ENCODE measurements around the gene PPP4R4.

PPP4R4 gene

DNA sequence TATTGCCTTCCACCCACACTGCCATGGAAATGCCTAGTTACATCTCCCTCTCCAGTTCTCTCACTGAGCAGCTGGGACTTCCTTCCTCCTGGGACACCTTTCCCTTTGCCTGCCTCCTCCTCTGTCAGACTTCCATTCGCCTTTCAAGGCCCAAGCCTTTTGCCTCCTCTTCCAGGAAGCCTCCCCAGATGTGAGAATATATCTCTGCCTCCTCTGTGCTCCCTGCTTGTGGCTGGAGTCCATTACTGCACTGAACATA, 47.8 kb upstream of the PPP4R4 start:
- H3K36me3 ChIP-seq (replicated peaks in 1 of 2; ENCODE audit: control insufficient read depth in 2 of 2, insufficient read depth in 2 of 2, low read length in 2 of 2): peaks cover 0 to 1% of the 10 kb centered on the region in 2 donors
- no peak overlapping the region for H2BK120ac ChIP-seq (ENCODE audit: low read depth, low read length)
- no peak overlapping the region for H3K27ac ChIP-seq (replicated peaks; ENCODE audit: low read length)
- H3K79me1 ChIP-seq (ENCODE audit: low read depth, low read length): no peaks in the 10 kb centered on the region
- H3K4me2 ChIP-seq (ENCODE audit: insufficient read depth, low read length, poor library complexity, severe bottlenecking): no peak overlapping the region
- H3K4me3 ChIP-seq (ENCODE audit: low read length in 2 of 2): no peak overlapping the region
- H3K27me3 ChIP-seq (ENCODE audit: control insufficient read depth in 3 of 3, insufficient read depth in 3 of 3, low read depth in 1 of 3, low read length in 3 of 3): peaks cover 0 to 5% (median 0%) of the 10 kb centered on the region in 3 experiments
- no peak overlapping the region for H2AK5ac ChIP-seq (ENCODE audit: low read depth, low read length)
- H3K18ac ChIP-seq (ENCODE audit: low read length): no peak overlapping the region
- no peak overlapping the region for H3K14ac ChIP-seq (ENCODE audit: low read length)
- H3K23ac ChIP-seq (ENCODE audit: low read depth, low read length, poor library complexity): no peak overlapping the region
- no peak overlapping the region for H4K91ac ChIP-seq (ENCODE audit: low read depth, low read length, poor library complexity)
- H2BK12ac ChIP-seq (ENCODE audit: low read length): no peak overlapping the region
- no peak overlapping the region for H3K9ac ChIP-seq (ENCODE audit: low read depth, low read length, poor library complexity)
- H2AFZ ChIP-seq (ENCODE audit: low read length): no peak overlapping the region
- H3K9me3 ChIP-seq (replicated peaks in 1 of 2; ENCODE audit: control insufficient read depth in 2 of 2, insufficient read depth in 1 of 2, low read depth in 1 of 2, low read length in 2 of 2): no peaks in the 10 kb centered on the region
- DNase-seq (ENCODE audit: low spot score): no peak
- peaks cover 0 to 7% of the 10 kb centered on the region in 2 donors for H3K4me1 ChIP-seq (ENCODE audit: control insufficient read depth in 2 of 2, insufficient read depth in 1 of 2, low read depth in 1 of 2, low read length in 2 of 2)
- no peak overlapping the region for H2BK15ac ChIP-seq (ENCODE audit: low read length)
- no peak overlapping the region for H3K4ac ChIP-seq (ENCODE audit: low read length)
- H2BK5ac ChIP-seq (ENCODE audit: low read length): no peak overlapping the region
- WGBS, 2 donors (ENCODE audit: extremely low coverage in 2 of 2, insufficient read length in 2 of 2, insufficient replicate concordance in 1 of 2): no CpG with 5 or more reads among the region's 1 CpG
- H4K8ac ChIP-seq (ENCODE audit: low read depth, low read length): no peak overlapping the region

DNA sequence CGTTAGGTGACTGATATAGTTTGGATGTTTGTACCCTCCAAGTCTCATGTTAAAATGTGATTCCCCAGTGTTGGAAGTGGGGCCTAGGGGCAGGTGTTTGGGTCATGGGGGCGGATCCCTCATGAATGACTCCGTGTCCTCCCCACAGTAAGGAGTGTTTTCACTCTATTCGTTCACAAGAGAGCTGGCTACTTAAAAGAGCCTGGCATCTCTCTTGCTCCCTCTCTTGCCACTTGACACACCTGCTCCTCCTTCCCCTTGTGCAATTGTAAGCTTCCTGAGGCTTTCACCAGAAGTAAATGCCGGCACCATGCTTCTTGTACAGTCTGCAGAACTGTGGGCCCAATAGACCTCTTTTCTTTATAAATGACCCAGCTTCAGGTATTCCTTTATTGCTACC, 47.3 kb upstream of the PPP4R4 start:
- peaks cover 0 to 7% of the 10 kb centered on the region in 2 donors for H3K4me1 ChIP-seq (ENCODE audit: control insufficient read depth in 2 of 2, insufficient read depth in 1 of 2, low read depth in 1 of 2, low read length in 2 of 2)
- H2AK5ac ChIP-seq (ENCODE audit: low read depth, low read length): no peak overlapping the region
- H3K27ac ChIP-seq (replicated peaks; ENCODE audit: low read length): no peak overlapping the region
- H2BK120ac ChIP-seq (ENCODE audit: low read depth, low read length): no peak overlapping the region
- H3K18ac ChIP-seq (ENCODE audit: low read length): no peak overlapping the region
- peaks cover 0 to 5% (median 0%) of the 10 kb centered on the region in 3 experiments for H3K27me3 ChIP-seq (ENCODE audit: control insufficient read depth in 3 of 3, insufficient read depth in 3 of 3, low read depth in 1 of 3, low read length in 3 of 3)
- H3K9me3 ChIP-seq (replicated peaks in 1 of 2; ENCODE audit: control insufficient read depth in 2 of 2, insufficient read depth in 1 of 2, low read depth in 1 of 2, low read length in 2 of 2): no peaks in the 10 kb centered on the region
- no peak overlapping the region for H3K4me2 ChIP-seq (ENCODE audit: insufficient read depth, low read length, poor library complexity, severe bottlenecking)
- no peak overlapping the region for H4K91ac ChIP-seq (ENCODE audit: low read depth, low read length, poor library complexity)
- no peak overlapping the region for H2AFZ ChIP-seq (ENCODE audit: low read length)
- H3K4ac ChIP-seq (ENCODE audit: low read length): no peak overlapping the region
- no peak overlapping the region for H3K14ac ChIP-seq (ENCODE audit: low read length)
- no peak overlapping the region for H4K8ac ChIP-seq (ENCODE audit: low read depth, low read length)
- H3K36me3 ChIP-seq (replicated peaks in 1 of 2; ENCODE audit: control insufficient read depth in 2 of 2, insufficient read depth in 2 of 2, low read length in 2 of 2): peaks cover 0 to 1% of the 10 kb centered on the region in 2 donors
- no peaks in the 10 kb centered on the region for H3K79me1 ChIP-seq (ENCODE audit: low read depth, low read length)
- no peak overlapping the region for H3K9ac ChIP-seq (ENCODE audit: low read depth, low read length, poor library complexity)
- no peak overlapping the region for H3K23ac ChIP-seq (ENCODE audit: low read depth, low read length, poor library complexity)
- H2BK15ac ChIP-seq (ENCODE audit: low read length): no peak overlapping the region
- DNase-seq (ENCODE audit: low spot score): no peak
- no CpG with 5 or more reads among the region's 5 CpGs for WGBS, 2 donors (ENCODE audit: extremely low coverage in 2 of 2, insufficient read length in 2 of 2, insufficient replicate concordance in 1 of 2)
- H2BK5ac ChIP-seq (ENCODE audit: low read length): no peak overlapping the region
- no peak overlapping the region for H2BK12ac ChIP-seq (ENCODE audit: low read length)
- H3K4me3 ChIP-seq (ENCODE audit: low read length in 2 of 2): no peak overlapping the region

DNA sequence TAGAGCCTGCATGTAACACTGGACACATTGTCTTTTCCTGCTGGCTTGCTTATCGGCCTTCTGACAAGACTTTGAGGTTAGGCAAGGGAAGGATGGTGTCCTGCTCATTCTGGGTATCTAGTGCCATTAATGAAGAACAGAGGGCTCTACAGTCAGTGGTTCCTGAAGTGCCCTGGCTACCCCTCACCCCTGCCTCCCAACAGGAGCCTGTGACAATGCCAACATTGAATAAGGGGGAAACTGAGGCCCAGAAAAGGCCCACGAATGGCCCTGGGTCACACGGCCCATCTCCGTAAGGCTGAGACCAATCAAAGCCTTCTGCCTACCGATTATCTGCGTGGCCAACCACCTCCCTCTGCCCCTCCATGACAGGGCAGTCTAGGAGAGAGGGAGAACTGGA, 46.8 kb upstream of the PPP4R4 start:
- Histone ChIP-seq H3K36me3 (replicated peaks in 1 of 2; ENCODE audit: control insufficient read depth in 2 of 2, insufficient read depth in 2 of 2, low read length in 2 of 2) (peaks cover 0 to 1% of the 10 kb centered on the region in 2 donors), H2BK5ac (ENCODE audit: low read length) (no peak overlapping the region), H3K79me1 (ENCODE audit: low read depth, low read length) (no peaks in the 10 kb centered on the region), H3K9me3 (replicated peaks in 1 of 2; ENCODE audit: control insufficient read depth in 2 of 2, insufficient read depth in 1 of 2, low read depth in 1 of 2, low read length in 2 of 2) (no peaks in the 10 kb centered on the region), H3K27ac (replicated peaks; ENCODE audit: low read length) (no peak overlapping the region), H3K27me3 (ENCODE audit: control insufficient read depth in 3 of 3, insufficient read depth in 3 of 3, low read depth in 1 of 3, low read length in 3 of 3) (peaks cover 0 to 5% (median 0%) of the 10 kb centered on the region in 3 experiments), H2BK120ac (ENCODE audit: low read depth, low read length) (no peak overlapping the region), H3K14ac (ENCODE audit: low read length) (no peak overlapping the region), H3K9ac (ENCODE audit: low read depth, low read length, poor library complexity) (no peak overlapping the region), H3K4me2 (ENCODE audit: insufficient read depth, low read length, poor library complexity, severe bottlenecking) (no peak overlapping the region), H3K4ac (ENCODE audit: low read length) (no peak overlapping the region), H3K4me3 (ENCODE audit: low read length in 2 of 2) (no peak overlapping the region), H4K8ac (ENCODE audit: low read depth, low read length) (no peak overlapping the region), H3K18ac (ENCODE audit: low read length) (no peak overlapping the region), H2BK12ac (ENCODE audit: low read length) (no peak overlapping the region), H4K91ac (ENCODE audit: low read depth, low read length, poor library complexity) (no peak overlapping the region), H2AFZ (ENCODE audit: low read length) (no peak overlapping the region), H2BK15ac (ENCODE audit: low read length) (no peak overlapping the region), H3K23ac (ENCODE audit: low read depth, low read length, poor library complexity) (no peak overlapping the region), H2AK5ac (ENCODE audit: low read depth, low read length) (no peak overlapping the region), H3K4me1 (ENCODE audit: control insufficient read depth in 2 of 2, insufficient read depth in 1 of 2, low read depth in 1 of 2, low read length in 2 of 2) (peaks cover 0 to 7% of the 10 kb centered on the region in 2 donors)
- no peak for DNase-seq (ENCODE audit: low spot score)
- WGBS, 2 donors (ENCODE audit: extremely low coverage in 2 of 2, insufficient read length in 2 of 2, insufficient replicate concordance in 1 of 2): no CpG with 5 or more reads among the region's 6 CpGs

DNA sequence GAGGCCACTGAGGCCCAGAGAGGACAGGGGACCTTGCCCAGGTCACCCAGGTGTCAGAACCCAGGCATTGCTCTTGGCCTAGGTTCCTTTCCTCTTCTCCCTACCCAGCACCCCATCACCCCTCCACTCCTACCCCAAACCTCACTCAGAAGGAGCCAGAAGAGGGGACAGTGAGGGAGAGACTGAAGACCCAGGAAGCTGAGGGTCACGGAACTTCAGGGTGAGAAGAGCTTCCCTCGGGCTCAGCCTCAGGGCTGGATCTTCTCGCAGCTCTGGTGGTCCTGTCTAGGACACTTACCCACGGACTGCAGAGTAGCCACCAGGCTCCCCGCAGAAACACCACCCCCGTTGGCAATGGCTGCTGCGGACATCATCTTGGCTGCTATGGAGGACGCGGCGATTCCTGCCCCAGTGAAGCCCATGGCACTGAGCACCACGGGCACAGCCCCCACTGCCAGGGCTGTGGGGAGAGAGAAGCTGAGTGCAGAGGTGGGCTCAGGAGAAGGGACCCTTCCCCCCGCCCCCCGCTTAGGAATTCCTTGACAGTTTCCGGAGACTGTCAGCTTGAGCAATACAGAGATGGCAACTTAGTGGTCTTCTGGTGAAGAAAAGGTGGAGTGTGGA, 45.8 kb upstream of the PPP4R4 start:
- no peak overlapping the region for H3K4me3 ChIP-seq (ENCODE audit: low read length in 2 of 2)

More for the DNA sequence above, 45.8 kb upstream of the PPP4R4 start:
- no peak for DNase-seq (ENCODE audit: low spot score)
- H2BK120ac ChIP-seq (ENCODE audit: low read depth, low read length): no peak overlapping the region
- H2BK5ac ChIP-seq (ENCODE audit: low read length): peak overlapping the region; percentile 54
- H3K4ac ChIP-seq (ENCODE audit: low read length): no peak overlapping the region
- no peak overlapping the region for H3K4me2 ChIP-seq (ENCODE audit: insufficient read depth, low read length, poor library complexity, severe bottlenecking)
- H3K9ac ChIP-seq (ENCODE audit: low read depth, low read length, poor library complexity): no peak overlapping the region
- H3K27me3 ChIP-seq (ENCODE audit: control insufficient read depth in 3 of 3, insufficient read depth in 3 of 3, low read depth in 1 of 3, low read length in 3 of 3): peaks cover 0 to 5% (median 0%) of the 10 kb centered on the region in 3 experiments
- no peak overlapping the region for H3K27ac ChIP-seq (replicated peaks; ENCODE audit: low read length)
- peak overlapping the region; percentile 95 for H2AFZ ChIP-seq (ENCODE audit: low read length)
- no peaks in the 10 kb centered on the region for H3K9me3 ChIP-seq (replicated peaks in 1 of 2; ENCODE audit: control insufficient read depth in 2 of 2, insufficient read depth in 1 of 2, low read depth in 1 of 2, low read length in 2 of 2)
- WGBS, 2 donors (ENCODE audit: extremely low coverage in 2 of 2, insufficient read length in 2 of 2, insufficient replicate concordance in 1 of 2): no CpG with 5 or more reads among the region's 14 CpGs
- no peak overlapping the region for H4K8ac ChIP-seq (ENCODE audit: low read depth, low read length)
- H4K91ac ChIP-seq (ENCODE audit: low read depth, low read length, poor library complexity): no peak overlapping the region
- peak overlapping the region; percentile 7 for H3K18ac ChIP-seq (ENCODE audit: low read length)
- peaks cover 0 to 1% of the 10 kb centered on the region in 2 donors for H3K36me3 ChIP-seq (replicated peaks in 1 of 2; ENCODE audit: control insufficient read depth in 2 of 2, insufficient read depth in 2 of 2, low read length in 2 of 2)
- H2BK12ac ChIP-seq (ENCODE audit: low read length): no peak overlapping the region
- H3K23ac ChIP-seq (ENCODE audit: low read depth, low read length, poor library complexity): no peak overlapping the region
- peak overlapping the region; percentile 19 for H2BK15ac ChIP-seq (ENCODE audit: low read length)
- H3K79me1 ChIP-seq (ENCODE audit: low read depth, low read length): no peaks in the 10 kb centered on the region
- peaks cover 0 to 7% of the 10 kb centered on the region in 2 donors for H3K4me1 ChIP-seq (ENCODE audit: control insufficient read depth in 2 of 2, insufficient read depth in 1 of 2, low read depth in 1 of 2, low read length in 2 of 2)
- no peak overlapping the region for H3K14ac ChIP-seq (ENCODE audit: low read length)
- H2AK5ac ChIP-seq (ENCODE audit: low read depth, low read length): peak overlapping the region; percentile 82

Data from neuronal stem cell (in vitro differentiated cells).